HEK293 (cell line): ENCODE results near the gene SYNE3.

Experiments used
- CTCF ChIA-PET: fragments of 350-600 bp; formaldehyde crosslinking; extraction: SDS; loops from one replicate; lab custom pipeline; 2021; ENCODE audit warnings: antibody characterized with exemption; lab: Yijun Ruan, JAX
- POLR2A ChIA-PET: fragments of 300-600 bp; formaldehyde crosslinking; extraction: SDS; loops from one replicate; lab custom pipeline; 2020; ENCODE audit warnings: antibody characterized with exemption, inconsistent platforms; lab: Yijun Ruan, JAX
- H3K27ac ChIP-seq: fragments of 200-500 bp; sonication (Bioruptor generic); 2 replicates; pipeline ENCODE4 v1.5.1; 2014; ENCODE audit warnings: low read depth, low read length, control low read depth, inconsistent platforms; ENCODE audit errors: extremely low read depth
- H3K36me3 ChIP-seq, 2 experiments: fragments of 200-500 bp in 1 of 2; sonication (Bioruptor generic) in 1 of 2; 1 replicate in 1 of 2; 2 replicates in 1 of 2; pipeline ENCODE4 v1.5.1; 2014 to 2017; ENCODE audit warnings: inconsistent platforms in 2 of 2, low read length in 2 of 2; ENCODE audit not compliant: control insufficient read depth in 2 of 2, insufficient read depth in 1 of 2
- H3K4me1 ChIP-seq: fragments of 200-500 bp; sonication (Bioruptor generic); 2 replicates; pipeline ENCODE4 v1.5.1; 2014; ENCODE audit warnings: mild to moderate bottlenecking, low read length, inconsistent platforms; ENCODE audit not compliant: control insufficient read depth, insufficient read depth
- H3K4me3 ChIP-seq: 2 replicates; pipeline ENCODE4 v1.5.1; 2011; ENCODE audit warnings: low read depth, mild to moderate bottlenecking, control low read depth, low read length, moderate library complexity
- H3K9me3 ChIP-seq: fragments of 200-500 bp; sonication (Bioruptor generic); 2 replicates; pipeline ENCODE4 v1.5.1; 2014; ENCODE audit warnings: low read depth, low read length, inconsistent platforms; ENCODE audit not compliant: control insufficient read depth, insufficient read depth
- SETDB1 ChIP-seq: IDR thresholded peaks from one replicate; pipeline ENCODE4 v1.6.1; 2017; ENCODE audit warnings: mild to moderate bottlenecking, low read length, moderate library complexity, mixed read lengths; ENCODE audit not compliant: insufficient read length
- ZBTB1 ChIP-seq: fragments of 450-650 bp; formaldehyde crosslinking; IDR thresholded peaks from 2 replicates; pipeline ENCODE4 v1.5.1; 2016; ENCODE audit warnings: missing biosample characterization, missing genetic modification characterization
- ZBTB7A ChIP-seq: fragments of 450-650 bp; formaldehyde crosslinking; IDR thresholded peaks from 2 replicates; pipeline ENCODE4 v1.5.1; 2016; ENCODE audit warnings: low read depth, missing biosample characterization, missing genetic modification characterization
- ZNF138 ChIP-seq: fragments of 450-650 bp; formaldehyde crosslinking; IDR thresholded peaks from 2 replicates; pipeline ENCODE4 v1.5.1; 2016; ENCODE audit warnings: missing biosample characterization, missing genetic modification characterization, borderline replicate concordance
- ZNF549 ChIP-seq: fragments of 450-650 bp; IDR thresholded peaks from 2 replicates; pipeline ENCODE4 v1.5.1; 2018; ENCODE audit warnings: missing biosample characterization, missing genetic modification characterization, mild to moderate bottlenecking, inconsistent platforms, moderate library complexity
- ZNF670 ChIP-seq: fragments of 450-650 bp; formaldehyde crosslinking; IDR thresholded peaks from 2 replicates; pipeline ENCODE4 v1.5.1; 2016; ENCODE audit warnings: missing biosample characterization, missing genetic modification characterization, low read depth
- ZNF785 ChIP-seq: fragments of 450-650 bp; formaldehyde crosslinking; IDR thresholded peaks from 2 replicates; pipeline ENCODE4 v1.5.1; 2016; ENCODE audit warnings: missing biosample characterization, missing genetic modification characterization
- TF ChIP-seq, protein P1 (sequence below): fragments of 450-650 bp; formaldehyde crosslinking; conservative IDR thresholded peaks from 2 replicates; pipeline ENCODE4 v1.5.1; 2016; ENCODE audit warnings: low read depth, missing biosample characterization, missing genetic modification characterization
- TF ChIP-seq, protein P2 (sequence below): fragments of 450-650 bp; formaldehyde crosslinking; IDR thresholded peaks from 2 replicates; pipeline ENCODE4 v1.5.1; 2016; ENCODE audit warnings: missing biosample characterization, missing genetic modification characterization
- TF ChIP-seq, protein P3 (sequence below): fragments of 450-650 bp; formaldehyde crosslinking; IDR thresholded peaks from 2 replicates; pipeline ENCODE4 v1.5.1; 2016; ENCODE audit warnings: missing biosample characterization, missing genetic modification characterization
- TF ChIP-seq, protein P4 (sequence below): fragments of 450-650 bp; formaldehyde crosslinking; IDR thresholded peaks from 2 replicates; pipeline ENCODE4 v1.5.1; 2016; ENCODE audit warnings: missing biosample characterization, missing genetic modification characterization, borderline replicate concordance

The SYNE3 gene

DNA sequence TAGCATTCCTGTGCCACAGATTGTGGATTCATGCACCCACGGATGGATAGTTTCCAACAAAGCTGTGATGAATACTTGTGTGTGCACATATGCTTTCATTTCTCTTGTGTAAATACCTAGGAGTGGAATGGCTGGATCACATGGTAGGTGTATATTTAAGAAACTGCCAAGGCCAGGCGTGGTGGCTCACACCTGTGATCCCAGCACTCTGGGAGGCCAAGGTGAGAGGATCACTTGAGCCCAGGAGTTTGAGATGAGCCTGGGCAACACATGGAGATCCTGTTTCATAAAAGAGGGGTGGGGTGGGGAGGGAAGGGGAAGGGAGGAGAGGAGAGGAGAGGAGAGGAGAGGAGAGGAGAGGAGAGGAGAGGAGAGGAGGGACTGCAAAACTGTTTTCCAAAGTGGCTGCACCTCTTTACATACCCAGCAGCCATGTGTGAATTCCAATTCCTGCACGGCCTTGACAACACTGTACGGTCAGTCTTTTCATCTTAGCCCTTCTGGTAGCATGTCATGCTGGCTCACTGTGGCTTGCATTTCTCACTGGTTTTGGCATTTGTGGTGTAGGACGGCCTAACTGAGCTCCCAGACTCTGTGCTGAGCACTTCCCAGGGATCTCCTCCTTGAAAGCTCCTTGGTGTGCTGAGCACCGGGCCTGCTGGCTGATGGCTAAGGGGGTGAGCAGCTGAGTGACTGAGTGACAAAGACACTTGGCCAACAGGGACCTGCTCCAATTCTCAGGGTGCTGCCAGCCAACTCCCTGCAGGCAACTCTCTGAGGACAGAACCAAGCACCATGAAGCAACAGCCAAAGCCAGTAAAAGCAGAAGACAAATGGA, 27.9 kb downstream of the SYNE3 start:
- H3K4me1 ChIP-seq, result no peaks in the 10 kb centered on the region
- H3K36me3 ChIP-seq, result no peaks in the 10 kb centered on the region
- H3K9me3 ChIP-seq, result no peaks in the 10 kb centered on the region
- ChIA-PET CTCF (interaction anchor here (0.7 to 1.4 kb wide), 3 partner anchors 27 to 47 kb away, joined by 3 to 4 read pairs (median 3); no protein-coding TSS in a partner anchor), POLR2A (no interaction called here)
- no peak overlapping the region for H3K27ac ChIP-seq
- H3K4me3 ChIP-seq, result no peak overlapping the region
- TF ChIP-seq, protein P1, sequence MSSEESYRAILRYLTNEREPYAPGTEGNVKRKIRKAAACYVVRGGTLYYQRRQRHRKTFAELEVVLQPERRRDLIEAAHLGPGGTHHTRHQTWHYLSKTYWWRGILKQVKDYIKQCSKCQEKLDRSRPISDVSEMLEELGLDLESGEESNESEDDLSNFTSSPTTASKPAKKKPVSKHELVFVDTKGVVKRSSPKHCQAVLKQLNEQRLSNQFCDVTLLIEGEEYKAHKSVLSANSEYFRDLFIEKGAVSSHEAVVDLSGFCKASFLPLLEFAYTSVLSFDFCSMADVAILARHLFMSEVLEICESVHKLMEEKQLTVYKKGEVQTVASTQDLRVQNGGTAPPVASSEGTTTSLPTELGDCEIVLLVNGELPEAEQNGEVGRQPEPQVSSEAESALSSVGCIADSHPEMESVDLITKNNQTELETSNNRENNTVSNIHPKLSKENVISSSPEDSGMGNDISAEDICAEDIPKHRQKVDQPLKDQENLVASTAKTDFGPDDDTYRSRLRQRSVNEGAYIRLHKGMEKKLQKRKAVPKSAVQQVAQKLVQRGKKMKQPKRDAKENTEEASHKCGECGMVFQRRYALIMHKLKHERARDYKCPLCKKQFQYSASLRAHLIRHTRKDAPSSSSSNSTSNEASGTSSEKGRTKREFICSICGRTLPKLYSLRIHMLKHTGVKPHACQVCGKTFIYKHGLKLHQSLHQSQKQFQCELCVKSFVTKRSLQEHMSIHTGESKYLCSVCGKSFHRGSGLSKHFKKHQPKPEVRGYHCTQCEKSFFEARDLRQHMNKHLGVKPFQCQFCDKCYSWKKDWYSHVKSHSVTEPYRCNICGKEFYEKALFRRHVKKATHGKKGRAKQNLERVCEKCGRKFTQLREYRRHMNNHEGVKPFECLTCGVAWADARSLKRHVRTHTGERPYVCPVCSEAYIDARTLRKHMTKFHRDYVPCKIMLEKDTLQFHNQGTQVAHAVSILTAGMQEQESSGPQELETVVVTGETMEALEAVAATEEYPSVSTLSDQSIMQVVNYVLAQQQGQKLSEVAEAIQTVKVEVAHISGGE, result no peak
- TF ChIP-seq ZNF549 (no peak), ZNF785 (tag by site-specific recombination) (no peak), ZNF670 (no peak), ZNF138 (tag by site-specific recombination) (no peak), SETDB1 (no peak), ZBTB1 (tag by site-specific recombination) (no peak), ZBTB7A (tag by site-specific recombination) (no peak)
- TF ChIP-seq, protein P2, sequence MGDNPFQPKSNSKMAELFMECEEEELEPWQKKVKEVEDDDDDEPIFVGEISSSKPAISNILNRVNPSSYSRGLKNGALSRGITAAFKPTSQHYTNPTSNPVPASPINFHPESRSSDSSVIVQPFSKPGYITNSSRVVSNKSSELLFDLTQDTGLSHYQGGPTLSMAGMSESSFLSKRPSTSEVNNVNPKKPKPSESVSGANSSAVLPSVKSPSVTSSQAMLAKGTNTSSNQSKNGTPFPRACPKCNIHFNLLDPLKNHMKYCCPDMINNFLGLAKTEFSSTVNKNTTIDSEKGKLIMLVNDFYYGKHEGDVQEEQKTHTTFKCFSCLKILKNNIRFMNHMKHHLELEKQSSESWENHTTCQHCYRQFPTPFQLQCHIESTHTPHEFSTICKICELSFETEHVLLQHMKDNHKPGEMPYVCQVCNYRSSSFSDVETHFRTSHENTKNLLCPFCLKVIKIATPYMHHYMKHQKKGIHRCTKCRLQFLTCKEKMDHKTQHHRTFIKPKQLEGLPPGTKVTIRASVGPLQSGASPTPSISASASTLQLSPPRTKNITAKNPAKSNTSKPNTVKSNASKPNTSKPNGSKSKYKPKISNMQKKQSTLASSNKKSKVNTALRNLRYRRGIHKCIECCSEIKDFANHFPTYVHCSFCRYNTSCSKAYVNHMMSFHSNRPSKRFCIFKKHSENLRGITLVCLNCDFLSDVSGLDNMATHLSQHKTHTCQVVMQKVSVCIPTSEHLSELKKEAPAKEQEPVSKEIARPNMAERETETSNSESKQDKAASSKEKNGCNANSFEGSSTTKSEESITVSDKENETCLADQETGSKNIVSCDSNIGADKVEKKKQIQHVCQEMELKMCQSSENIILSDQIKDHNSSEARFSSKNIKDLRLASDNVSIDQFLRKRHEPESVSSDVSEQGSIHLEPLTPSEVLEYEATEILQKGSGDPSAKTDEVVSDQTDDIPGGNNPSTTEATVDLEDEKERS (tag by site-specific recombination), result no peak
- TF ChIP-seq, protein P3, sequence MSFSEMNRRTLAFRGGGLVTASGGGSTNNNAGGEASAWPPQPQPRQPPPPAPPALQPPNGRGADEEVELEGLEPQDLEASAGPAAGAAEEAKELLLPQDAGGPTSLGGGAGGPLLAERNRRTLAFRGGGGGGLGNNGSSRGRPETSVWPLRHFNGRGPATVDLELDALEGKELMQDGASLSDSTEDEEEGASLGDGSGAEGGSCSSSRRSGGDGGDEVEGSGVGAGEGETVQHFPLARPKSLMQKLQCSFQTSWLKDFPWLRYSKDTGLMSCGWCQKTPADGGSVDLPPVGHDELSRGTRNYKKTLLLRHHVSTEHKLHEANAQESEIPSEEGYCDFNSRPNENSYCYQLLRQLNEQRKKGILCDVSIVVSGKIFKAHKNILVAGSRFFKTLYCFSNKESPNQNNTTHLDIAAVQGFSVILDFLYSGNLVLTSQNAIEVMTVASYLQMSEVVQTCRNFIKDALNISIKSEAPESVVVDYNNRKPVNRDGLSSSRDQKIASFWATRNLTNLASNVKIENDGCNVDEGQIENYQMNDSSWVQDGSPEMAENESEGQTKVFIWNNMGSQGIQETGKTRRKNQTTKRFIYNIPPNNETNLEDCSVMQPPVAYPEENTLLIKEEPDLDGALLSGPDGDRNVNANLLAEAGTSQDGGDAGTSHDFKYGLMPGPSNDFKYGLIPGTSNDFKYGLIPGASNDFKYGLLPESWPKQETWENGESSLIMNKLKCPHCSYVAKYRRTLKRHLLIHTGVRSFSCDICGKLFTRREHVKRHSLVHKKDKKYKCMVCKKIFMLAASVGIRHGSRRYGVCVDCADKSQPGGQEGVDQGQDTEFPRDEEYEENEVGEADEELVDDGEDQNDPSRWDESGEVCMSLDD, result no peak
- TF ChIP-seq, protein P4, sequence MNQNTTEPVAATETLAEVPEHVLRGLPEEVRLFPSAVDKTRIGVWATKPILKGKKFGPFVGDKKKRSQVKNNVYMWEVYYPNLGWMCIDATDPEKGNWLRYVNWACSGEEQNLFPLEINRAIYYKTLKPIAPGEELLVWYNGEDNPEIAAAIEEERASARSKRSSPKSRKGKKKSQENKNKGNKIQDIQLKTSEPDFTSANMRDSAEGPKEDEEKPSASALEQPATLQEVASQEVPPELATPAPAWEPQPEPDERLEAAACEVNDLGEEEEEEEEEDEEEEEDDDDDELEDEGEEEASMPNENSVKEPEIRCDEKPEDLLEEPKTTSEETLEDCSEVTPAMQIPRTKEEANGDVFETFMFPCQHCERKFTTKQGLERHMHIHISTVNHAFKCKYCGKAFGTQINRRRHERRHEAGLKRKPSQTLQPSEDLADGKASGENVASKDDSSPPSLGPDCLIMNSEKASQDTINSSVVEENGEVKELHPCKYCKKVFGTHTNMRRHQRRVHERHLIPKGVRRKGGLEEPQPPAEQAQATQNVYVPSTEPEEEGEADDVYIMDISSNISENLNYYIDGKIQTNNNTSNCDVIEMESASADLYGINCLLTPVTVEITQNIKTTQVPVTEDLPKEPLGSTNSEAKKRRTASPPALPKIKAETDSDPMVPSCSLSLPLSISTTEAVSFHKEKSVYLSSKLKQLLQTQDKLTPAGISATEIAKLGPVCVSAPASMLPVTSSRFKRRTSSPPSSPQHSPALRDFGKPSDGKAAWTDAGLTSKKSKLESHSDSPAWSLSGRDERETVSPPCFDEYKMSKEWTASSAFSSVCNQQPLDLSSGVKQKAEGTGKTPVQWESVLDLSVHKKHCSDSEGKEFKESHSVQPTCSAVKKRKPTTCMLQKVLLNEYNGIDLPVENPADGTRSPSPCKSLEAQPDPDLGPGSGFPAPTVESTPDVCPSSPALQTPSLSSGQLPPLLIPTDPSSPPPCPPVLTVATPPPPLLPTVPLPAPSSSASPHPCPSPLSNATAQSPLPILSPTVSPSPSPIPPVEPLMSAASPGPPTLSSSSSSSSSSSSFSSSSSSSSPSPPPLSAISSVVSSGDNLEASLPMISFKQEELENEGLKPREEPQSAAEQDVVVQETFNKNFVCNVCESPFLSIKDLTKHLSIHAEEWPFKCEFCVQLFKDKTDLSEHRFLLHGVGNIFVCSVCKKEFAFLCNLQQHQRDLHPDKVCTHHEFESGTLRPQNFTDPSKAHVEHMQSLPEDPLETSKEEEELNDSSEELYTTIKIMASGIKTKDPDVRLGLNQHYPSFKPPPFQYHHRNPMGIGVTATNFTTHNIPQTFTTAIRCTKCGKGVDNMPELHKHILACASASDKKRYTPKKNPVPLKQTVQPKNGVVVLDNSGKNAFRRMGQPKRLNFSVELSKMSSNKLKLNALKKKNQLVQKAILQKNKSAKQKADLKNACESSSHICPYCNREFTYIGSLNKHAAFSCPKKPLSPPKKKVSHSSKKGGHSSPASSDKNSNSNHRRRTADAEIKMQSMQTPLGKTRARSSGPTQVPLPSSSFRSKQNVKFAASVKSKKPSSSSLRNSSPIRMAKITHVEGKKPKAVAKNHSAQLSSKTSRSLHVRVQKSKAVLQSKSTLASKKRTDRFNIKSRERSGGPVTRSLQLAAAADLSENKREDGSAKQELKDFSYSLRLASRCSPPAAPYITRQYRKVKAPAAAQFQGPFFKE, result no peak
